GM12878 (cell line): ENCODE results near the gene ATXN2. TPM values are rescaled to one million over a fixed set of nuclear protein-coding genes. Genes with fewer than 3 reads are reported as not detected.
A peak's percentile ranks its signal among the peaks of the same experiment; 100 is the strongest.

ENCODE experiments used
- BCL11A ChIP-seq: IDR thresholded peaks from 2 replicates; pipeline ENCODE4 v1.6.1; 2011; ENCODE audit warnings: low read depth, low read length
- BRCA1 ChIP-seq: IDR thresholded peaks from 2 replicates; pipeline ENCODE4 v1.6.1; 2011; ENCODE audit warnings: low read depth, low read length, improper control_type of control experiment
- CEBPB ChIP-seq, 2 experiments: fragments of 150-350 bp in 1 of 2; IDR thresholded peaks; 2 replicates each; pipeline ENCODE4 v1.6.1; 2012 to 2014; ENCODE audit warnings: low read depth in 2 of 2, low read length in 2 of 2, borderline replicate concordance in 1 of 2, inconsistent platforms in 1 of 2
- CEBPZ ChIP-seq: fragments of 150-350 bp; IDR thresholded peaks from 2 replicates; pipeline ENCODE4 v1.6.1; 2016; ENCODE audit warnings: low read depth, low read length
- E2F8 ChIP-seq: fragments of 450-650 bp; IDR thresholded peaks from 2 replicates; pipeline ENCODE4 v1.6.1; 2018; ENCODE audit warnings: mild to moderate bottlenecking, low read depth, moderate library complexity; ENCODE audit not compliant: partially characterized antibody
- FOXK2 ChIP-seq: fragments of 450-650 bp; IDR thresholded peaks from 2 replicates; pipeline ENCODE4 v1.6.1; 2017; ENCODE audit warnings: mild to moderate bottlenecking, moderate library complexity
- HDGF ChIP-seq: fragments of 450-650 bp; IDR thresholded peaks from 2 replicates; pipeline ENCODE4 v1.6.1; 2016; ENCODE audit warnings: antibody characterized with exemption
- LARP7 ChIP-seq: fragments of 450-650 bp; IDR thresholded peaks from 2 replicates; pipeline ENCODE4 v1.6.1; 2017; ENCODE audit warnings: mild to moderate bottlenecking
- NFYA ChIP-seq: IDR thresholded peaks from 2 replicates; pipeline ENCODE4 v1.6.1; 2011; ENCODE audit warnings: low read depth, mild to moderate bottlenecking, low read length, improper control_type of control experiment, borderline replicate concordance
- POU2F2 ChIP-seq: IDR thresholded peaks from 3 replicates; pipeline ENCODE4 v1.6.1; 2011; ENCODE audit warnings: low read depth, mild to moderate bottlenecking, low read length, borderline replicate concordance
- RB1 ChIP-seq: fragments of 450-650 bp; formaldehyde crosslinking; IDR thresholded peaks from 2 replicates; pipeline ENCODE4 v1.6.1; 2017; ENCODE audit warnings: mild to moderate bottlenecking, borderline replicate concordance
- SIN3A ChIP-seq: IDR thresholded peaks from 2 replicates; pipeline ENCODE4 v1.6.1; 2012; ENCODE audit warnings: low read depth, low read length, improper control_type of control experiment
- SIX5 ChIP-seq: IDR thresholded peaks from 2 replicates; pipeline ENCODE4 v1.6.1; 2011; ENCODE audit warnings: mild to moderate bottlenecking, low read depth, low read length, moderate library complexity; ENCODE audit not compliant: severe bottlenecking
- SP1 ChIP-seq: IDR thresholded peaks from one replicate; pipeline ENCODE4 v1.6.1; 2011; ENCODE audit warnings: low read depth, low read length
- TBL1XR1 ChIP-seq: IDR thresholded peaks from 2 replicates; pipeline ENCODE4 v1.6.1; 2012; ENCODE audit warnings: low read depth, low read length, improper control_type of control experiment
- WRNIP1 ChIP-seq: IDR thresholded peaks from 2 replicates; pipeline ENCODE4 v1.6.1; 2011; ENCODE audit warnings: low read depth, low read length, improper control_type of control experiment, borderline replicate concordance
- ZBTB4 ChIP-seq: fragments of 450-650 bp; formaldehyde crosslinking; IDR thresholded peaks from 2 replicates; pipeline ENCODE4 v1.4.0; 2022; ENCODE audit warnings: mild to moderate bottlenecking, moderate library complexity
- polyA plus RNA-seq, 11 experiments: library from polyadenylated mRNA; depleted of rRNA in 4 of 11; unstranded in 6 of 11; stranded (reverse) in 5 of 11; fragments of >200 nt; fragmentation: Nextera tagmentation in 4 of 11; fragmentation: Illumina TruSeq in 1 of 11; extraction: Ambion mirVana in 4 of 11; extraction: Trizol in 1 of 11; gene quantifications; 1 replicate in 1 of 11; 2 replicates in 10 of 11; pipeline versions ENCODE4 v1.2.1 to v1.2.3, GENCODE V29; 2011 to 2016; ENCODE audit warnings: inconsistent platforms in 2 of 11, missing spikeins in 2 of 11, low read depth in 1 of 11
- total RNA-seq, 4 experiments: library from RNA; depleted of rRNA in 3 of 4; stranded (reverse); fragments of >200 nt in 3 of 4; fragmentation: Illumina TruSeq in 1 of 4; extraction: Trizol in 1 of 4; gene quantifications; 2 replicates each; pipeline versions ENCODE4 v1.2.1 to v1.2.3, GENCODE V29; 2013 to 2021

Gene ATXN2
- total and polyA plus RNA-seq, 10 of the 15 experiments (the other 5 are each of a cell fraction or from before 2014, with no cell fraction given): 8.8 to 31.5 (median 19.0) TPM

- TF ChIP-seq CEBPZ: no peak
- TF ChIP-seq ZBTB4 (CRISPR knock-in tag): no peak
- TF ChIP-seq WRNIP1: no peak
- TF ChIP-seq E2F8: no peak
- no peak for TF ChIP-seq BCL11A
- TF ChIP-seq LARP7: no peak
- no peak for TF ChIP-seq BRCA1
- TF ChIP-seq NFYA: no peak
- no peak for TF ChIP-seq TBL1XR1
- no peak for TF ChIP-seq SP1
- TF ChIP-seq SIN3A: peak; percentile 68; the same call in 1 of the 2 replicates
- no peak for TF ChIP-seq FOXK2
- TF ChIP-seq POU2F2: peak; percentile 2; the same call in 1 of the 3 replicates
- no peak for TF ChIP-seq SIX5
- no peak; the same call in 1 of the 2 replicates for TF ChIP-seq RB1
- TF ChIP-seq HDGF: 0 out of 2 replicates have a peak, but pooled peaks have one; percentile 36
- TF ChIP-seq CEBPB (IDR thresholded peaks at IDR 0.05; ENCODE audit: borderline replicate concordance in 1 of 2, low read depth in 2 of 2, low read length in 2 of 2): no peak
Observed at GRCh38 chr12:111406474-111407376, 192.4 kb downstream of the ATXN2 start (continued).
